CD4-positive, alpha-beta T cell (primary cell): ENCODE measurements around the gene SGF29. TPM values are rescaled to one million over a fixed set of nuclear protein-coding genes. Genes with fewer than 3 reads are reported as not detected.

Experiments used
- ATAC-seq: fragments of 200-7000 bp; cut with Tn5 transposase; one replicate; pipeline ENCODE4 v1.10.0; 2022; ENCODE audit warnings: mild to moderate bottlenecking; ENCODE audit not compliant: poor library complexity
- CTCF ChIA-PET: fragments of 350-600 bp; sonication (Branson Sonifier 250); formaldehyde crosslinking; loops from one replicate; lab custom pipeline; 2021; ENCODE audit warnings: antibody characterized with exemption, inconsistent platforms; lab: Charles Lee
- POLR2A ChIA-PET: fragments of 350-600 bp; sonication (Branson Sonifier 250); formaldehyde crosslinking; loops from one replicate; lab custom pipeline; 2021; ENCODE audit warnings: antibody characterized with exemption, inconsistent platforms; lab: Charles Lee
- DNase-seq, 14 experiments: peaks; one replicate each; pipeline ENCODE4 v3.0.0-alpha.2; 2013 to 2020; ENCODE audit warnings: mixed read lengths in 2 of 14
- H3K27ac ChIP-seq, 2 donors: one replicate each; pipeline versions ENCODE4 v1.5.1 to v1.7.0; 2013; ENCODE audit warnings: low read length in 2 of 2, low read depth in 1 of 2, mild to moderate bottlenecking in 1 of 2
- H3K27me3 ChIP-seq, 2 experiments: 1 replicate in 1 of 2; 2 replicates in 1 of 2; pipeline versions ENCODE4 v1.6.1 to v1.7.0; 2013; ENCODE audit warnings: low read length in 2 of 2, control low read depth in 1 of 2, mild to moderate bottlenecking in 1 of 2, moderate library complexity in 1 of 2; ENCODE audit not compliant: insufficient read depth in 2 of 2, control insufficient read depth in 1 of 2
- H3K36me3 ChIP-seq: one replicate; pipeline ENCODE4 v1.6.1; 2013; ENCODE audit warnings: low read length, control low read depth; ENCODE audit not compliant: insufficient read depth
- H3K4me1 ChIP-seq: one replicate; pipeline ENCODE4 v1.6.1; 2013; ENCODE audit warnings: low read length, control low read depth; ENCODE audit not compliant: insufficient read depth
- H3K4me3 ChIP-seq: one replicate; pipeline ENCODE4 v1.5.1; 2013; ENCODE audit warnings: mild to moderate bottlenecking, low read length, moderate library complexity
- H3K9me3 ChIP-seq, 2 experiments: 1 replicate in 1 of 2; 2 replicates in 1 of 2; pipeline versions ENCODE4 v1.6.1 to v1.7.0; 2013; ENCODE audit warnings: low read length in 2 of 2, mild to moderate bottlenecking in 2 of 2, control low read depth in 1 of 2, moderate library complexity in 1 of 2; ENCODE audit not compliant: control insufficient read depth in 1 of 2, insufficient read depth in 1 of 2
- H3K27ac Mint-ChIP-seq: one replicate; pipeline ENCODE4 v1.8.0; 2020; ENCODE audit warnings: mixed read lengths
- H3K27me3 Mint-ChIP-seq: one replicate; pipeline ENCODE4 v1.8.0; 2021; ENCODE audit warnings: mixed read lengths
- H3K36me3 Mint-ChIP-seq: one replicate; pipeline ENCODE4 v1.8.0; 2021; ENCODE audit warnings: low read depth, mixed read lengths
- H3K4me1 Mint-ChIP-seq: one replicate; pipeline ENCODE4 v1.8.0; 2021; ENCODE audit warnings: low read depth, mixed read lengths
- H3K4me3 Mint-ChIP-seq: one replicate; pipeline ENCODE4 v1.8.0; 2020; ENCODE audit warnings: mild to moderate bottlenecking, mixed read lengths
- H3K9me3 Mint-ChIP-seq: one replicate; pipeline ENCODE4 v1.8.0; 2020; ENCODE audit warnings: mixed read lengths
- CTCF ChIP-seq: fragments of 200-600 bp; IDR thresholded peaks from one replicate; pipeline ENCODE4 v1.8.0; 2022; ENCODE audit warnings: antibody characterized with exemption, mild to moderate bottlenecking
- intact Hi-C, 2 experiments: fragments of 100-400 bp; cut with DNase I in 1 of 2; cut with micrococcal nuclease in 1 of 2; formaldehyde crosslinking; loops; one replicate each; pipeline versions ENCODE4 v1.15.1 to v1.9.0; 2023 to 2025; cut with DNase I, micrococcal nuclease
- total RNA-seq, 174 experiments: library from RNA in 2 of 174; stranded (reverse) in 2 of 174; gene quantifications; one replicate each; pipeline ENCODE4 v1.2.3 and lab custom pipeline; 2021 to 2026

The SGF29 gene
- total RNA-seq, 2 experiments from 2014 or later: 38.9 to 40.3 TPM

- CTCF ChIA-PET: no interaction called here
- peaks cover 40% of the 10 kb centered on the region for H3K4me1 ChIP-seq
Observed at GRCh38 chr16:28537076-28537475, 16.6 kb upstream of the SGF29 start.

GRCh38 chr16:28537964-28538732 is 15.6 kb upstream of the SGF29 start:
- Histone ChIP-seq H3K27ac (peak overlapping the region in 1 of 2 donors; percentile 5), H3K9me3 (no peaks in the 10 kb centered on the region), H3K36me3 (no peaks in the 10 kb centered on the region), H3K27me3 (no peaks in the 10 kb centered on the region), H3K4me1 (peaks cover 37% of the 10 kb centered on the region), H3K4me3 (no peak overlapping the region)
- ChIA-PET CTCF (no interaction called here), POLR2A (no interaction called here)
- peak overlapping the region; percentile 64 for H3K27ac Mint-ChIP-seq
- H3K27me3 Mint-ChIP-seq: no peaks in the 10 kb centered on the region
- no peak for TF ChIP-seq CTCF
- H3K4me3 Mint-ChIP-seq: no peak overlapping the region
- no peaks in the 10 kb centered on the region for H3K36me3 Mint-ChIP-seq
- ATAC-seq: no peak
- H3K4me1 Mint-ChIP-seq: peaks cover 49% of the 10 kb centered on the region
- H3K9me3 Mint-ChIP-seq: peaks cover 2% of the 10 kb centered on the region
- intact Hi-C loops: loop anchor here in 1 of 2 experiments (1.0 kb wide), 1 partner anchor 8 kb away; no protein-coding TSS in a partner anchor
- no peak for DNase-seq

More at GRCh38 chr16:28537076-28537475, 16.6 kb upstream of the SGF29 start:
- TF ChIP-seq CTCF: no peak
- no peaks in the 10 kb centered on the region for H3K36me3 Mint-ChIP-seq
- POLR2A ChIA-PET: no interaction called here
- DNase-seq: no peak
- Histone ChIP-seq H3K36me3 (no peaks in the 10 kb centered on the region), H3K27ac (no peak overlapping the region), H3K4me3 (no peak overlapping the region), H3K27me3 (no peaks in the 10 kb centered on the region), H3K9me3 (no peaks in the 10 kb centered on the region)
- H3K4me3 Mint-ChIP-seq: no peak overlapping the region
- H3K4me1 Mint-ChIP-seq: peaks cover 48% of the 10 kb centered on the region
- H3K27ac Mint-ChIP-seq: peak overlapping the region; percentile 64
- intact Hi-C loops: loop anchor here in 1 of 2 experiments (1.0 kb wide), 1 partner anchor 9 kb away; no protein-coding TSS in a partner anchor
- no peak for ATAC-seq
- no peaks in the 10 kb centered on the region for H3K27me3 Mint-ChIP-seq
- H3K9me3 Mint-ChIP-seq: peaks cover 2% of the 10 kb centered on the region

- H3K4me3 Mint-ChIP-seq: no peak within 1 kb of the TSS
- no peaks in the 10 kb centered on the region for H3K27me3 Mint-ChIP-seq
- POLR2A ChIA-PET: no interaction called here
Observed at GRCh38 chr16:28538733-28539596, 14.8 kb upstream of the SGF29 start, which contains the start of gene NUPR1. Gene NUPR1 (minus strand): TSS chr16:28538974. CDS start chr16:28538907, 67 bp downstream.

More at GRCh38 chr16:28538733-28539596, 14.8 kb upstream of the SGF29 start, which contains the start of gene NUPR1:
- Mint-ChIP-seq H3K9me3 (peaks cover 2% of the 10 kb centered on the region), H3K27ac (peak within 1 kb of the TSS; percentile 64), H3K4me1 (peaks cover 43% of the 10 kb centered on the region), H3K36me3 (no peaks in the 10 kb centered on the region)
- CTCF ChIA-PET: no interaction called here
- H3K9me3 ChIP-seq: no peaks in the 10 kb centered on the region
- no peak for TF ChIP-seq CTCF
- ATAC-seq: no peak
- no peak within 1 kb of the TSS for H3K4me3 ChIP-seq
- peaks cover 30% of the 10 kb centered on the region for H3K4me1 ChIP-seq
- no peak for DNase-seq
- H3K36me3 ChIP-seq: no peaks in the 10 kb centered on the region
- H3K27ac ChIP-seq: peak within 1 kb of the TSS in 1 of 2 donors; percentile 5
- H3K27me3 ChIP-seq: no peaks in the 10 kb centered on the region
- intact Hi-C loops: no loop called here
